ENCODE data around the gene PCYOX1L.

Gene PCYOX1L

DNA sequence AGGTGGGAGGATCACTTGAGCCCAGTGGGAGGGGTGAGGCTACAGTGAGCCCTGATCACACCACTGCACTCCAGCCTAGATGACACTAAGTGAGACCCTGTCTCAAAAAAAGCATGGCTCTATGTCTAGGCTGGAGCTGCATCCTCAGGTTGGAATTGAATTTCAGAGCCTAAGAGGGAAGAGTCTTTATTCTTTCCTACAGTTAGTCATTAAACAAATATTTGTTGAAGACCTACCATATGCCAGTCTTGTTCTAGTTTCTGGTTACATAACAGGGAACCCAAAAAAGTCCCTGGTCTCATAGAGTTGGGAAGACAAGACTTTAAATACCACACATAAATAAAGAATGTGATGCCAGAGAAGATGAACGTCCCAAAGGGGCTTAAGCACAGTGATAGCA is 19.5 kb upstream of the PCYOX1L start:
- DNase-seq = no peak

DNA sequence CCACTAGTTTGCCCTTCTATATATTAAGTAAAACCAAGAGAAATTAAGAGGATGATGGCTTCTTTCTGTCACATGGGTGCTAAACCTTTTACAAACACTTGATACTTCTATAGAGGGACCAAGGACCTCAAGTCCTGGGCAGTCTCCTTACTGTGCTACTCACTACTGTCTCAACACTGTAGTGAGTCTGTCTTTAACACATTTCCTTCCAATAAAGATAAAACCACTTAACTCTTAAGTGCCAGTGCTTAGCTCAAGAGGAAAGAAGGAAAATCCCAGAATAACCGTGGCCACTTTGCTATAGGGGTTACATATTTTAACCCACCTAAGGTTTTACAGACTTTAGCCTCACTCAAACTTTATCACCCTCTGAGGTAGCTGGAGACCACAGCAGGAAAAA is 16.9 kb upstream of the PCYOX1L start:
- no peak for DNase-seq

- DNase-seq = no peak
These were observed 16.0 kb upstream of the PCYOX1L start for GRCh38 chr5:149341876-149342275.

GRCh38 chr5:149344151-149344550 is 13.7 kb upstream of the PCYOX1L start:
- no peak for DNase-seq

- peak; percentile 95 for DNase-seq
These were observed 12.5 kb upstream of the PCYOX1L start, which contains the start of gene GRPEL2 for GRCh38 chr5:149345147-149345891. TSS of gene GRPEL2 (plus strand) at chr5:149345499. CDS start at chr5:149345540, 41 bp downstream.

- peak; percentile 30 for DNase-seq
These were observed 12.0 kb upstream of the PCYOX1L start for GRCh38 chr5:149345892-149346222.

GRCh38 chr5:149348518-149348917 is 9.3 kb upstream of the PCYOX1L start:
- no peak for DNase-seq

GRCh38 chr5:149349382-149349781 is 8.5 kb upstream of the PCYOX1L start:
- no peak for DNase-seq

GRCh38 chr5:149352169-149352568 is 5.7 kb upstream of the PCYOX1L start:
- no peak for DNase-seq

DNA sequence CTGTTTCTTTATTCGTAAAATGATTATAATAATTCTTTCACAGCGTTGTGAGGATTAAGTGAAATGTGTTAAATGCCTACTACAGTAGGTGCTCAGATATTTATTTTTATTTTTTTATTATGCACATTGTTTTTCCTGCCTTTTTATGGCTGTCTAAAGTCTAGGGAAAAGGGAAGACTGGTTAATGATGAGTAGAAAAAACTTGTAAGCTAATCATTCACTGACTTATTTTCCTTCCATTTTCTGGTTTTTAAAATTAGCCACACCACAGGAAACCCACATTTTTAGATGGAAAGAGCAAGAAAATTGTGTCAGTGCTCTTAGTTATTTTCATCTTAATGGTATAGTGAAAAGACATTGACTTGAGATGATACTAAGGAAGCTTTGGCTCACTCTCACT is 3.9 kb upstream of the PCYOX1L start:
- no peak for DNase-seq

- no peak for DNase-seq
These were observed 2.2 kb upstream of the PCYOX1L start for GRCh38 chr5:149355688-149356087.

GRCh38 chr5:149356391-149356790 is 1.5 kb upstream of the PCYOX1L start:
- peak; percentile 27 for DNase-seq

DNA sequence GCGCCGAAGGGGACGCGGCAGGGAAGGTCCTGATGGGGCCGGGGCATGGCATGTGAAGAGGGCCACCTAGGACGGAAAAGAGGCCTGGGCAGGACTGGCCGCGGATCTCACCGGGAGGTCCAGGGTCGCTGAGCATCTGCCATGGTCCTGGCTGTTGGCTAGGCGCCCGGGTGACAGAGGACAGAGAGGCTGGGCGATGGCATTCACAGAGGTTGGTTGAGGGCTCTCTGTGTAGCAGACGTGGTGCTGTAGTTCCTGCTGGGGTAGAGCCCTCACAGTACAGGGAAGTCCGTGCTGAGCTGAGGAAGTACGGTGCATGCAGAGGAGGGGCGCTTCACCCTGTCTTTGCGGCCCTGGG is 427 bp downstream of the PCYOX1L start:
- no peak for DNase-seq

DNA sequence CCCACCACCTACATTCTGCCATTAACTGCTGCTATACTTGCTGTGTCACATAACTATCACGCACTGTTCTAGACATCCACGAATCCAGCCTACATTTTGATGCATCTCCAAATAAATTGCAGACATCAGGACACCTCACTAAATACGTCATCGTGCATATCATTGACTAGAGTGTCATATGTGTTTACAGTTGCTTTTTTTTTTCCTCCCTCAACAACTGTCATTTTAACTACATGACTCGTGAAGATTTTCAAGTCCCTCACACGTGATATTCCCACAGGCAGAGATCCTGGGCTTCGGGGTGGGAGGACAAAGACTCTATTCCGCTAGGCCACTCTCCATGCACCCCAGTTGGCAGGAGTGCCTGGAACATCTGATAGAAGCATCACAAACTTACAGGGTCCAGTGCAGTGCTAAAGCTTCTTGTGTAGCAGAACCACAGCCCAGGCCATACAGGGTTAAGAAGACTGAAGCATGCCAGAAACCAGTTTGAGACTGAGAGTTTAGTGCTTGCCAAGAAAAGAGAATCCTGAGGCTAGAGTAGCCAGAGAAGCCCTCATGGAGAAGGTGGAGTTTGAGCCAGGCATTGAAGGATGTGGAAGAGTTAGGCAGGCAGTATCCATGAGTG is 1.1 kb downstream of the PCYOX1L start:
- no peak for DNase-seq

DNA sequence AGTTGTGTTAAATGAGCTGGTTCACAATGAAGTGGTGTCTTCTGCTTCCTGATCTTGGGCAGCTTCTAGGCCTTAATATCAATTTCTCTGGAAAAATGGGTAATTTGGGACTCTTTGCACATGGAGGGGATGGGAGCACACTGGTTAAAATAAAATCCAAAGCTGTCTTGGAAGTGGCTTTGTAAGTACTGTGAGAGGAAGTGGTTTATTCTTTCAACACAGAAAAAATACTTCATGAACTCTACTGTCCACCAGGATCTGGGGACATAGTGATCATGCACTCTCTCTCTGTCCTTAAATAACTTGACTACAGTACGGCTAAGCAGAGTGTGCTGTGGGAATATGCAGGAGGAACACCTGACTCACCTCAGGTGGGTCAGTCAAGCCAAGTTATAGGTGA is 2.4 kb downstream of the PCYOX1L start:
- no peak for DNase-seq

DNA sequence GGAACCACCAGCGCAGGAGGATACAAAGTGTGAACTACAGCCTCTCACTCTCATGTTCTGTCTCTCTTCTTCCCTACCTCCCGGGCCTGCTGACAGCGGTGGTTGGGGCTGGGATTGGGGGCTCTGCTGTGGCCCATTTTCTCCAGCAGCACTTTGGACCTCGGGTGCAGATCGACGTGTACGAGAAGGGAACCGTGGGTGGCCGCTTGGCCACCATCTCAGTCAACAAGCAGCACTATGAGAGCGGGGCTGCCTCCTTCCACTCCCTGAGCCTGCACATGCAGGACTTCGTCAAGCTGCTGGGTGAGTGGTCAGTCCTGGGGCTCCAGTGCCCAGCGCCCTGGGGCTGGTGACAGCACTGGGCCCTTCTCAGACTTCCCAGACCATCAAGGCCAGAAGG is 4.7 kb downstream of the PCYOX1L start:
- no peak for DNase-seq

DNA sequence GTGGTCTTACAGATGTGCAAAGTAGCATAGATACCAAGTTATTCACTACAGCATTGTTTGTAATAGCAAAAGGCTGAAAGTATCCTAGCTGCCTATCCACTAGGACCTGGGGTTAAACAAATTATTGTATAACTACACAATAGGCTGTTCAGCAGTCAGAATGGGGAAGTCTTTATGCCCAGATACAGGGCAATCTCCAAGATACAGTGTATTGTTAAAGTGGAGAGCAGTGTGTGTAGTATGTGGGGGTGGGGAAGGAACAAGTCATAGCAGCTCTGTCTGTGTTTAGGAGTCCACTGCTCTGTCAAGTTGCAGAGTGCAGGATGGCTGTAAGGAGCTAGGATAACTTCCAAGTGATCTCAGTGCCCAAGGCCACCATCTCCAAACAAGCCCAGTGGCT is 5.5 kb downstream of the PCYOX1L start:
- no peak for DNase-seq

DNA sequence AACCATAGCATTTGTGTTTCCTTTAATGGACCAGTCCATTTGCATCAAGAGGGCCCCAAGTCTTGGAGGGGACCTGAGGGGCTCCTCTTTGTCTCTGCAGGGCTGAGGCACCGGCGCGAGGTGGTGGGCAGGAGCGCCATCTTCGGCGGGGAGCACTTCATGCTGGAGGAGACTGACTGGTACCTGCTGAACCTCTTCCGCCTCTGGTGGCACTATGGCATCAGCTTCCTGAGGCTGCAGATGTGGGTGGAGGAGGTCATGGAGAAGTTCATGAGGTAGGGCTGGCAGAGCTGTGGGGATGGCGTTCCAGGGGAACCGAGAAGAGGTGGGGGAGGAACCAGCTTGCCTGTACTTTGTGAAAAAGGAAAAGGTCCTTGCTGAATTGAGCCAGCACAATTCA is 6.1 kb downstream of the PCYOX1L start:
- DNase-seq = no peak

- DNase-seq = no peak
These were observed 6.9 kb downstream of the PCYOX1L start for GRCh38 chr5:149364719-149365118.

GRCh38 chr5:149365418-149365817 is 7.6 kb downstream of the PCYOX1L start:
- no peak for DNase-seq

- no peak for DNase-seq
These were observed 8.4 kb downstream of the PCYOX1L start for GRCh38 chr5:149366169-149366729.

GRCh38 chr5:149367249-149367971 is 9.6 kb downstream of the PCYOX1L start:
- peak; percentile 46 for DNase-seq

GRCh38 chr5:149367972-149368645 is 10.3 kb downstream of the PCYOX1L start:
- DNase-seq = no peak

All from stimulated activated naive CD4-positive, alpha-beta T cell treated with Interleukin-2 at 50 U/mL for 16 hours (primary cell).